Body of pancreas (tissue), 4 donors: Measurements from ENCODE around the gene CLSTN2.

Source experiments
- CTCF ChIP-seq, 7 experiments: fragments of 450-650 bp in 4 of 7; fragments of 200-600 bp in 3 of 7; sonication (generic) in 3 of 7; IDR thresholded peaks; one replicate each; pipeline ENCODE4 v1.5.1; 2016 to 2019; ENCODE audit warnings: antibody characterized with exemption in 7 of 7
- POLR2A ChIP-seq, 3 donors: fragments of 450-650 bp; IDR thresholded peaks; one replicate each; pipeline ENCODE4 v1.6.1; 2016; ENCODE audit warnings: antibody characterized with exemption in 3 of 3, mild to moderate bottlenecking in 2 of 3

GRCh38 chr3:140100479-140100878, 165.5 kb downstream of the CLSTN2 start:
- TF ChIP-seq CTCF (IDR thresholded peaks at IDR 0.05) (no peak), POLR2A (IDR thresholded peaks at IDR 0.05) (no peak)
